ENCODE results near the gene AASDH. TPM values are rescaled to one million over a fixed set of nuclear protein-coding genes. Genes with fewer than 3 reads are reported as not detected.

Gene AASDH
- total RNA-seq, 4 donors from 2014 or later = 15.0 to 23.8 (median 19.4) TPM

GRCh38 chr4:56409511-56410090 lies 22.3 kb upstream of the AASDH start:
- peak overlapping the region in 2 of 3 donors; percentile 6 to 8 for H3K27ac ChIP-seq
- intact Hi-C loops (cut with DNase I) = no loop called here
- 35 to 46% methylated on average over 1 of the region's 1 CpG for WGBS, 2 donors

DNA sequence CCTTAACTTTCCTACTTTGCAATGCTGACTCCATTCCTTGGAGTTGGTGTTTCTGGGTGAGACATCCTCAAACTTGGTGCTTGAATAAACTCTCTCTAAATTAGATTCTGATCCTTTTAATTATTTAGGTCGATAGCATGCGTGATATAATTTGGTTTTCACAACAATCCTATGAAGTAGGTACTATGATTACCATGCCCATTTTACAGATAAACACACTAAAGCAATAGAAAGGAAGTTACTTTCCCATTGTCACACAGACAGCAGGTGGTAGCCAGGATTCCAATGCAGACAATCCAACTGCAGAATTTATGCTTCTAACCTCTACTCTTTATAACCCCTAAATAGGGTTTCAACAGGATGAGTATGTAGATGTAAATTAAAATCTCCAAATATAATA lies 21.7 kb upstream of the AASDH start:
- H3K9me3 ChIP-seq = no peaks in the 10 kb centered on the region
- TF ChIP-seq POLR2A (IDR thresholded peaks at IDR 0.05) (no peak), CTCF (IDR thresholded peaks at IDR 0.05) (no peak)
- no peak overlapping the region for H3K4me3 ChIP-seq (replicated peaks in 1 of 3)
- H3K4me1 ChIP-seq = peaks cover 0 to 12% of the 10 kb centered on the region in 2 donors
- intact Hi-C loops (cut with DNase I) = no loop called here
- no peaks in the 10 kb centered on the region for H3K27me3 ChIP-seq
- H3K36me3 ChIP-seq = no peaks in the 10 kb centered on the region
- H3K27ac ChIP-seq = no peak overlapping the region
- DNase-seq = no peak
- 94 to 97% methylated on average over 2 of the region's 2 CpGs for WGBS, 2 donors

More at GRCh38 chr4:56409511-56410090, 22.3 kb upstream of the AASDH start:
- no peak for DNase-seq
- no peaks in the 10 kb centered on the region for H3K9me3 ChIP-seq
- H3K36me3 ChIP-seq = no peaks in the 10 kb centered on the region
- peaks cover 0 to 12% of the 10 kb centered on the region in 2 donors for H3K4me1 ChIP-seq
- TF ChIP-seq CTCF (IDR thresholded peaks at IDR 0.05) (no peak), POLR2A (IDR thresholded peaks at IDR 0.05) (no peak)
- no peak overlapping the region for H3K4me3 ChIP-seq (replicated peaks in 1 of 3)
- H3K27me3 ChIP-seq = no peaks in the 10 kb centered on the region

GRCh38 chr4:56406151-56406550 lies 18.9 kb upstream of the AASDH start:
- Histone ChIP-seq H3K27me3 (no peaks in the 10 kb centered on the region), H3K4me3 (replicated peaks in 1 of 3) (no peak overlapping the region), H3K9me3 (no peaks in the 10 kb centered on the region), H3K36me3 (no peaks in the 10 kb centered on the region), H3K27ac (no peak overlapping the region), H3K4me1 (peaks cover 0 to 11% of the 10 kb centered on the region in 2 donors)
- intact Hi-C loops (cut with DNase I) = no loop called here
- WGBS, 2 donors = 95 to 96% methylated on average over 4 of the region's 4 CpGs
- DNase-seq = no peak
- no peak for TF ChIP-seq POLR2A (IDR thresholded peaks at IDR 0.05)
- TF ChIP-seq CTCF (IDR thresholded peaks at IDR 0.05) = no peak

GRCh38 chr4:56405016-56405415 lies 17.7 kb upstream of the AASDH start:
- no peak for TF ChIP-seq POLR2A (IDR thresholded peaks at IDR 0.05)
- TF ChIP-seq CTCF (IDR thresholded peaks at IDR 0.05) = no peak
- Histone ChIP-seq H3K4me1 (peaks cover 0 to 5% of the 10 kb centered on the region in 2 donors), H3K36me3 (no peaks in the 10 kb centered on the region), H3K27me3 (no peaks in the 10 kb centered on the region), H3K27ac (no peak overlapping the region), H3K4me3 (replicated peaks in 1 of 3) (no peak overlapping the region), H3K9me3 (no peaks in the 10 kb centered on the region)
- WGBS, 2 donors = 78 to 84% methylated on average over 1 of the region's 1 CpG
- no peak for DNase-seq
- intact Hi-C loops (cut with DNase I) = no loop called here

DNA sequence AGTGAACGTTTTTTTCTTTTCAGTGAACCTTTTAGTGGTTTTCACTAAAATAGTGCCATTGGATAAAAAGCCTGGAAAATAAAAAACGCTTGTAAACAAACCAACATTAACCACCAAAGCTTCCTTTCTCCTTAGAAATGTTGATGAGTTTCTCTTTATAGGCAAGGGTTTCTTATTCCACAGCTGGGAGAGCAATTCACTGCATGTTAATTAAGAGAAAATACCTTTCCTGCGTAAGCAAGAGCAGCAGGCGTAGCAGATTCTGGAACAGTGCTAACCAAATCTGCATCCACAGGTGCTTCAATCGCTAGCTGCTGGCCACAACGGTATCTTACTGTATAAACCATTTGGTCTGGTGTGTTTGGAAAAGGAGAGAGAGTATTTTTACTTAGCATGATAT lies 13.3 kb upstream of the AASDH start:
- Histone ChIP-seq H3K27ac (no peak overlapping the region), H3K4me1 (no peaks in the 10 kb centered on the region), H3K36me3 (peaks cover 0 to 6% of the 10 kb centered on the region in 2 donors), H3K9me3 (no peaks in the 10 kb centered on the region), H3K4me3 (replicated peaks in 1 of 3) (no peak overlapping the region), H3K27me3 (no peaks in the 10 kb centered on the region)
- TF ChIP-seq POLR2A (IDR thresholded peaks at IDR 0.05) (no peak), CTCF (IDR thresholded peaks at IDR 0.05) (no peak)
- 78 to 82% methylated on average over 6 of the region's 6 CpGs for WGBS, 2 donors
- intact Hi-C loops (cut with DNase I) = no loop called here
- DNase-seq = no peak
